Fibroblast of peridontal ligament (primary cell): ENCODE measurements around the gene TRERF1.
"Not testable (repeated sequence)": the region's sequence is repeated elsewhere in the genome, so short reads cannot be mapped to it uniquely, and the experiment has no call there.

Source experiments
- DNase-seq: peaks from one replicate; pipeline ENCODE4 v3.0.0-alpha.2; 2010; ENCODE audit errors: extremely low read depth

The TRERF1 gene

DNA sequence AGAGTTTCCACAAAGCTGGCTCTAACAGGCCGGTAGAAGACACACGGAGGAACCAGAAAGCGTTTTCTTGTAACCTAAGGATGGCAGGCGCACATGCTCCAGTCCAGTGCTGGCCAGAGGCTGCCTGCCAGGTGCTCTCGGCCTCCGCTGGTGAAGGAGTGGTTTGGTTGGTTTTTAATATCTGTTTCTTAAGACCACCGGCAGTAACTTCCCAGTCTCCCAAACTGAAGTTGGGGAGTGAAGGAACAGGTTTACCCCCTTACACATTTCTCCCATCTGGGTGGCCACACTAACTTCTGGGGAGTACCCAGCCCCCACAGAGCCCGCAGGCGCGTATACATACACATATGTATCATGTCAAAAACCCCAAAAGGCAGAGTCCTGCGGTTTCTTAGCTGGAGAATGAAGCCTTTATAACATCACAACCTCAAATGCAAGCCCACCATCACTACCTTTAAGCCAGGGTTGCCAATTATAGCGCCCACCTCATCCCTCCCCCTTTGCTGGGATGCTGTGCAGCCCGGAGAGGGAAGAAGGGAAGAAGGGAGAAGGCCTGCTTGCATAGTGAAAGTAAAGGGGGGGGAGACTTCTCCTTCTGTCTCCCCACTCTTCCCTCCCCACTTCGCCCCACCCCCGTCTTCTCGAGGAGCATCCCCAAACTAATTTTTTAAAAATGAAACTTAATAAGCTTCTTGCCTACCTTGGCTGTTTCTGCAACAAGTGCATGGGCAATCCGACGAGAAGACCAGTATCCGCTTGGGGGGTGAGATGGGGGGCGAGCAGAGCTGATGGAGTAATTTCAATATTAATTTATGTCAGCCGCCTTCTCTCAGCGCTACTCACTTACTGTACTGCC is 1.0 kb downstream of the TRERF1 start:
- peak; percentile 35 for DNase-seq

DNA sequence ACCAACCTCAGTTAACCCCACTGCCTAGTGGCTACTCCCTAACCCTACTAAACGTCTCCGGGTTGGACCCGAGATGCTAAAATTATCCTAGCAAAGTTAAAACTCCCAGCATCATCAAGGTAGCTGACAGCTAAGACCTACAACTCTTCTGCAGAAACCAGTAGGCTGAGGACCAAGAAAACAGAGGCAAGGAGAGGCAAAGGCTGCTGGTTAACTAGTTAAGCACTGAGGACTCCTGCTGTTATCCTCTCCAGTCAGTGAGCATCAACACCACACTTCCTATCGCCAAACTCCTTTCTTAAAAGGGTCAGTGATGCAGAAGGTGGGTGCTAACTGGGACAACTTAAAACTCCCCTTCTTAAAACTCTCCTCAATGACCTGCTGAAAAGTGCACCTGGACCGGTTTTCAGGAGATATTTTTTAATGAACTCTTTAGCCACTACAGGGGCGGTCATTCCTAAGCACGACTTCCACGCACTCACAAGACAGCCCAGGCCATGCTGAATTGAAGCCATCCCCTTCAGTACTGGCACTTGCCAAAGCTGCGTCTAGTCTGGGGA is 1.7 kb downstream of the TRERF1 start:
- peak; percentile 28 for DNase-seq

DNA sequence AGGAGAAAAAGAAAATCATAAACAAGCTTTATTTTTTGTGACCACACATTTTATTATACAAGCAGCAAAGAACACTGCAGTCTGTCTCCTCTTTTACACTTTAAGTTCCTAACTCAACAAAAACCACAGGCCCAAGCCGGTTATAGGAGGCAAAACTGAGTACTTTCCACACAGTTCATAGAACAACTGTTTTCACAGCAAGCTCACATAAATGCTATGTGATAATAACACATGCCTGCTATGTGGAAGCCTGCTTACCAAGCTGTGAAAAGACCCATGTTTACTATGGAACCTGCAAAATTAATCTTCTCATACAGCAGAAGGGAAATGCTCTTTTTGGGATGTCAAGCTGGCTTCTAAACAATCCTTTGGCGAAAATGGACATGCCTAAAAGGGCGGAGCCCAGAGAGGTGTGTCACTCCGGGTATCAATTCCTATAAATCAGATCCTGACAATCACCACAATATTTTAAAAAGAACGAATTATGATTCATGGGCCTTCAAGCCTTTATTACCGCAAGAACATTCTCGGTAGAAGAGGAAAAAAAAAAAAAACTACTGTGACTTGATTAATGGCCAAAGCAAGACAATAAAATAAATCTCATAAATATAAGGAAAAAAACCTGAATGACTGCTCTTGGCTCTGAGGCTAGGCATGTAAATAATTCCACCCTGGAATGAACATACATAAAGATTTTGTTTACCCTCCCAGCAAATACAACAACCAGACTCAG is 2.6 kb downstream of the TRERF1 start:
- no peak for DNase-seq

DNA sequence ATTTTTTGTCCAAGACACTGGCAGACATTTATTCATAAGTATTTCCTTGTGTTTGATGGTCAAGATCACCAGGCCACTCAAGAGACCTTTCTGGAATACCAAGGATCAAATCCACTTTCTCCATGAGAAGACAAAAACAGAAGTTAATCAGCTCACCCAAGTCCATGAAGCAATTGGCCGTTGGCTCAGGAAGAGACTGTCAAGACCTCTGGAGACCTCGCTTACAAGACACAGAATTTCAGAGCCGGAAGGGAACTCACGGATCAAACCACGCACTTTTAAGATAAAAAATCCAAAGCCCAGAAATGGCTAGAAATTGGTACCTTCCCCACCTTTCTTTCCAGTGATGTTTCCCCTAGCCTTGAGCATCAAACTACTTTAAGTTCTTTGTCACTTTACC is 3.3 kb downstream of the TRERF1 start:
- DNase-seq: no peak

DNA sequence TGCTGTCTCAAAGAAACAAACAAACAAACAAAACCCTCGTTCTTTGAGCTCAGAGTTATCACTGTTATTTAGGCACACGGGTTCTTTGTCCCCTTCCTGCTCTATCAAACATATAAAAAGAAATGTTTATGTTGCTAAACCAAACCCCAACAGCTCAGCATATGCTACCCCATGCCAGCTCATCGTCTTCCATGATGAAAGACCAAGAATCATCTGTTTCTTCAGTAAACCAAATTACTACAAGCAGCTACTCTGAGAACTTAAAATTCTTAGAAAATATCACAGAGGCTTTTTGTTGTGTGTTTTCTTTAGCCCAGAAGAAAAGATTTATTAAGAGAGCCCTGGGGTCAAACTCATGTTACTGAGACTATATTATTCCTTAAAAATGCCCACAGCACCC is 4.7 kb downstream of the TRERF1 start:
- DNase-seq: peak; percentile 34

DNA sequence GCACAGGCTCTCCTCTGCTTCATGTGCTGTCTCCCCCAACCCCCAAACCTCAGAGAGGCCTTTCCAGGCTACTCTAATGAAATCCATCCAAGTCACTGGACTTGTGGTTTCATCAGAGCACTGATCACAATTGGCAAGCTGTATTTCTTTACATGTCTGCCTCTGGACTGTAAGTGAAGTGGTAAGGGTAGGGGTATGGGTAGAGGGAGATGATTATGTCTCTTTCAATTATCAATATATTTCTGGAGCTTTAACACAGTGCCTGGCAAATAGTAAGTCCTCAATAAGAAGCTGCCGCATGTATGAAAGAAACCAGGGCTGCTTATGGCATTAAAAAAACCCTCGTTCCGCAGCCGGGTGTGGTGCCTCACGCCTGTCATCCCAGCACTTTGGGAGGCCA is 5.4 kb downstream of the TRERF1 start:
- peak; percentile 66 for DNase-seq

DNA sequence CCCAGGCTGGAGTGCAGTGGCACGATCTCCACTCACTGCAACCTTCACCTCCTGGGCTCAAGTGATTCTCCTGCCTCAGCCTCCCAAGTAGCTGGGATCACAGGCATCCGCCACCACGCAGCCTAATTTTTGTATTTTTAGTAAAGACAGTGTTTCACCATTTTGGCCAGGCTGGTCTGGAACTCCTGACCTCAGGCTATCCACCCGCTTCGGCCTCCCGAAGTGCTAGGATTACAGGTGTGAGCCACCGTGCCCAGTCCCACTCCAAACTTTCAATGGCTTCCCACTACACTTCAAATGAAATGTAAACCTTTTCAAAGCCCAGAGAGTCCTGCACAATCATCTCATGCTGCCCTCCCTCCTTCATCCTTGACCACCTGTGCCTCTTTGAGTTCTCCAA is 5.8 kb downstream of the TRERF1 start:
- DNase-seq: not testable (repeated sequence)

DNA sequence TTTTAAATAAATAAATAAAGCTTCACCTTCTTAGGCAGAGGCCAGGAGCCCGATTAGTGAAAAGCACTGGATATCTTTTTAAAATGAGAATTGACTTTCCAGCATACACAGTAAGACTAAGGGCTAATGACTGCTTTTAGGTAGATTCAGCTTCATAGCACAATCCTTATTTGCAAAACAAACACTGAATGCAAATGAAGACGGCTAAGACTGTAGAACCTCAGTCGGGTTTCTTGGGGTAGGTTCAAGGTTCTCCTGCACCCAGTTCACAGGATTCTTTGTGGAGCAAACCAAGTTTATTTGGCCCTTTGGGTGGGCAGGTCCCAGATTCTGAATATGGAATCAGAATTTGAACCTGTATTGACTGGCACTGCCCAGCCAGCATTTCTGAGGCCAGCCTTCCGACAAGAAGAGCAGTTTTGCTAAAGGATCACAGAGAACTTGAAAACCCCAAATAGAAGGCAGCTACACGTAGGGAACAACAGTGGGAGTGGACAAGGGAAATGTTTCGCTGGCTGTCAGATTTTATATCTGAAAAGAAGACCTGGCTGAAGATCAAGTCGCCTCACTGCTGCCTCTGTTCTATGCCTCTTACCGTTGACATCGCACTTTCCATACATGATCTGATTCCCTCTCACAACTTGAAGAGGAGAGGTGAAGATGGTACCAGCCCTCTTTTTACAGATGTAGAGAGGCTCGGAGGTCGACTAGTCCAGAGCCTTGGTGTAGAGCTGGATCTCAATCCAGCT is 8.2 kb downstream of the TRERF1 start:
- no peak for DNase-seq

DNA sequence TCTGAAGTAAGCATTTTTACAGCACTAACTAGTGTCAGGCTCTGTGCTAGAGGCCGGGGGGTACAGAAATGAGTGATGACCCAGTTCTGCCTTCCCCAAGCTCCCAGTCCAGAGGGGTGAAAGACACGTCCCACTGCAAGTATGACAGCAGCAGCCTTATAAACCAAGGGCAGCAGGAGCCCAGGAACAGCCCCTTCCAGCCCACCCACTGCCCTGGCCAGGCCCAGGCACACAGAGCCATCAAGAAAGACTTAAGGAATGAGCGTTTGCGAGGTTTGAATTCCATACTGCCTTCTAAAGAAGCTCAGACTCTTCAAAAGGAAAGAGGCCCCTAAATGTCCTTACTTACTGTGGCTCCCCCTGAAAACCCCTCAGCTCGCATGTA is 10.0 kb downstream of the TRERF1 start:
- no peak for DNase-seq

DNA sequence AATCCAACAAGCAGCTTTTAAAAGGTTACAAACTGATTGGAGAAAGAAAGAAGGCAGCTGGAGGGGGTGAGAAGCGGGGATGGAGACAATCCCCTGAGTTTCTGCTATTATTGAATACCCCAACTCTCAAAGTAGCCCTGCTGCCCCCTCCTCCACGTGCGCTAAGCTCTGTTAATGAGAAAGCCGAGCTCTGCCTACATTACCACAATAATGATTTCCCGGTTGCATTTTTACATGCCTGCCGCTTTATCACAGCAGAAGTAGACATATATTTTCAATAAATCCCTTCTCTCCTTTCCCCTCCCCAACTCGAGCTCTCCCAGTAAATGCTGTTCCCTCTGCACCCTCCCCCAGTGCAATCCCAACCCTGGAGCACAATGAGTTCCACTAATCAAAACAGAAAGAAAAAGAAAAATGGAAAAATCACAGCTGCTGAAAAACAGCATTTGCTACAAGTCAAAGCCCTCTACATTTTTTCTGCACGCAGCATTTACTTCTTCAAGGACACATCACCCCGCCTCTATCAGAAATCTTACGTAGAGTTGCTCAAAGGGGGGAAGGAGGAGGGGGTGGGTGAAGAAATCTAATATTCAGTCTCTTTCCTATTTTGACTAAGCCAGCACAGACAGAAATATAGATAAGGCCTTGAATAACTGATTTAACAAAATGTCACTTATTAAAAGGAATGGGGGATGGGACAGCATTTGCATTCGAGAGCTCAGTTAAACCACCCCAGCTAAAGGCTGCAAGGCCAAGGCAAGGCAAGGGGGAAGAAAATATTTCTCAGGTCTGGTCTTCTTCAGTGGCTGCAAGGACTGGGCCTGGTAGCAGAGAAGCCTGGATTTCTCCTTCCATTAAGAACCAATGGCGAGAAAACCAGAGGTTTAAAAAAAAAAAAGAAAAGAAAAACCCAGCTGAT is 10.7 kb downstream of the TRERF1 start:
- peak; percentile 76 for DNase-seq

DNA sequence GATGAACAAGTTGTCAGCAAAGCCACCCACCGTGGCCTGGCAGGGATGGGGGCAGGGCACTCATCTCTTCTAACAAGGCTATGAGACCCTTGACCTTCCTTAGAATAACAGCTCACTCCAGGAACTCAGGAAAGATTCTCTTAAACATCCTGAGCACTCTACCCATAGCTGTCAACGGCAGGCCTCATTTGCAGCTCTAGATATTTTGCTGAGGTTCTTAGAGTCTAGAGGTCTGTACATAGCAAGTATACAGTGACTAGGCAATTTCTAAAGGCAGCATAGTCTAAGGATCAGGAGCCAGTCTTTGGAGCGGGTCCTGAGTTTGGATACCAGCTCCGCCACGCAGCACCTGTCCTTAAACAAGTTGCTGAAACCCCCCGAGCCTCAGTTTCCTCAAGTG is 11.7 kb downstream of the TRERF1 start:
- DNase-seq: no peak

DNA sequence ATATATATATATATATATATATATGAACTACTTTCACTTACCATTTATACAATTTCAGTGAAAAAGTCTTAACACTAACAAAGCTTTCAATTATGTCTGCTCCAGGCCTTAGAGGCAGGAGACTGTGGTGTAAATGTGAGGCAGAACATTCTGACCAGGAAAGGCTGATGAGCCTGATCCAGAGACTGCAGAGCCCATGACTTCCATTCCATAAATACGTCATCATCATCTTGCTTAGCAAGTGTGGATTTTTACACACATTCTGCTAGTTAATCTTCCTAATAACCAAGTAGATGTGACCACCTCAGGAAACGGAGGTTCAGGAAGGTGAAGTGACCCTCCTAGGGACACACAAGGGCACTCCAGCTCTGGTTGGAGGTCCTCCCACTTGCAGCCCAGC is 14.9 kb downstream of the TRERF1 start:
- DNase-seq: no peak

DNA sequence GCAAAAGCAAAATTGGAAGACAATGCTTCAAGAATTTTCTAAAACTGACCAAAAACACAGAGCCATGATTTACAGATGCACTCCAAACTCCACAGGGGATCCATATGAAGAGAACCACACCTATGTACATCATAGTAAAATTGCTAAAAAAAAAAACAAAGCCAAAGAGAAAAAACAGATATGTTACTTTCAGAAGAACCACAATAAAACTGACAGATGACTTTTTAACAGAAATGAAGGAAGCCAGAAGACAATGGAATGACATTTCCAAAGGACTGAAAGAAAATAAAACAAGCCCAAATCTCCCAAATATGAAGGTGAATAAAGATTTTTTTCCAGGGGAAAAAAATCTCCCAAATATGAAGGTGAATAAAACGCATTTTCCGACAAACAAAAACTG is 17.5 kb downstream of the TRERF1 start:
- no peak for DNase-seq

DNA sequence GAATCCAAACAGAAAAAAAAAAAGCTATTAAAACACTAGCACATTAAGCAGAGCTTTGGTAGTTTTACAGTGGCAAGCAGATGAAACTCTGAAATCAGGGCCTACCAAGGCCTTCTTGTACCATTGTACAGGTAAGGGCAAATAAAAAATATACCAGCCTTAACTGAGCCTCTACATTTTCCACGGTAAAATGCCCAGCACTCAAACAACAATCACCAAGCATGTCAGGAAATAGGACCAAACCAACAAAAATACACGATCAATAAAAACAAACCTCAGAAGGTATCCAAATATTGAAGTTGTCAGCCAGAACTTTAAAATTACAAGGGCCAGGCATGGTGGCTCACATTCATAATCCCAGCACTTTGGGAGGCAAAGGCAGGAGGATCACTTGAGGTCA is 18.3 kb downstream of the TRERF1 start:
- DNase-seq: no peak

DNA sequence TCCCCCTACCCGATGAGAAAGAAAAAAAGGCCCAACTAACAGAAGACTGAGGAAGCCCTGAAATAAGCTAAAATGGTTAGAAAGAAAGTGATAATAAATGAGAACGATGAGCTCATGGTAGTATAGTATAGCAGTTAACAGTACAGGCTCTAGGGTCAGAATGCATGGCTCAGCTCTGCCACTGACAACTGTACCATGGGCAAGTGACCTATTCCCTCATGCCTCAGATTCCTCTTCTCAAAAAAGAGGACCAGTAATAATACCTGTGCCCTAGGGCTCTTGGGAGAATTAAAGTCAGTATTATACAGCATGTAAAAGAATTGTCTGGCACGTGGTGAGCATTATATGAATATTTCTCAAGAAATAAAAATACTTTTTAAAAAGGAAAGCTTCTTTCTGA is 19.8 kb downstream of the TRERF1 start:
- DNase-seq: no peak

DNA sequence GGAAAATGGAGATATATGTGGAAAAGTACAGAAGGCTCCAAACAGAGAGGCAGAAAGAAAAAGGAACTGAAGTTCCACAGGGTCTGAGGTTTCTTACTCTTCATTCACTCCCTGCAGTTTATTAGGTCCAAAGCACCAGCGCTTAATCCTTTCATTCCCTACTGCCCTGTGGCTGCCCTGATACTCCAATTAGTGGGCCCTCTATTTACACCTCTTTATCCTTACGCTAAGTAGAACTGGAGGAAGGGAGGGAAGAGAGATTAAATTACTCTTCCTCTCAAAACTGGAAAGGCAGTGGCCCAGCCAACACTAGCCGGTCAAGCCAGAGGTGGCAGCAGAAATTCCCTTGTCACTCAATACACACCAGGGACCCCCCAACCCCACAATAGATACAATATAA is 20.4 kb downstream of the TRERF1 start:
- no peak for DNase-seq

DNA sequence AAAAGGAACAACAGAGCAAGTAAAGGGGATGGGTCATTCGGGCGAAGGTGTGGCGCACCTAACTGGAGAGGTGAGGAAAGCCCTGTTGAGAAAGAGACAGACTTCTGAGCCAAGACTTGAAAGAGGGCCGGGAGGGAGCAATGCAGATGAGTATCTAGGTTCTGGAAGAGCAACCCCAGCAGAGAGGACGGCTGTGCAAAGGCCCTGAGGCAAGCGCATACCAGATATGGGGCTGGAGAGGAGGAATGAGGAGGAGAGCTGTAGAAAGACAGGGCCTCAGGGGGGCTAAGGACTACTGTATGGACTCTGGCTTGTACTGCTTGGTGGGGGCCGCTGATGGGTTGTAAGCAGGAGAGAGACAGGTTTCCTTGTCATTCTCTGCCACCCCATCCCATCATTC is 21.9 kb downstream of the TRERF1 start:
- no peak for DNase-seq

DNA sequence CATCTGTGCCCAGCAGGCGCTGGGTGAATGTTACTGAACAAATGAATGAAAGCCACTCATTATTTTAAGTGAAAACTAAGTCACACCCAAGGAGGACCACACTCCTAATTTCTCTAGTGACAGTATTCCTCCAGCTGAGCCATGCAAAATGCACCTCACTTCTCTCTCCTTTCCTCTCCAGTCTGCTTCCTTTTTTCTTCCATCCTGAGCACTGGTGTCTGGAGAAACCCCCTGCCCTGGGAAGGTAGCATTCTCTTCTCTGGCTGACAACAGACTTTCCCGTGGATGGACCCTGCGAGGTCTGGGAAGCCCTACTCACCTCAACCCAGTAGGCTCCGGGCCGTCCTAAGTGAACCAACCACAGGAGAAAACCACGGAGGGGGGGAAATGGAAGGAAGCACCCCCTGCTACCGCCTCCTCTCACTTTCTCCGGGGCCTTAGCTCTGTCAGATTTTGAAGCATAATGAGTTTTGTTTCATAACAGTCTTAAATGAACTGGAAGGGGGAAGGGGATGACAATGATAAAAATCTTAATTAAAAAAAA is 22.6 kb downstream of the TRERF1 start:
- DNase-seq: no peak

DNA sequence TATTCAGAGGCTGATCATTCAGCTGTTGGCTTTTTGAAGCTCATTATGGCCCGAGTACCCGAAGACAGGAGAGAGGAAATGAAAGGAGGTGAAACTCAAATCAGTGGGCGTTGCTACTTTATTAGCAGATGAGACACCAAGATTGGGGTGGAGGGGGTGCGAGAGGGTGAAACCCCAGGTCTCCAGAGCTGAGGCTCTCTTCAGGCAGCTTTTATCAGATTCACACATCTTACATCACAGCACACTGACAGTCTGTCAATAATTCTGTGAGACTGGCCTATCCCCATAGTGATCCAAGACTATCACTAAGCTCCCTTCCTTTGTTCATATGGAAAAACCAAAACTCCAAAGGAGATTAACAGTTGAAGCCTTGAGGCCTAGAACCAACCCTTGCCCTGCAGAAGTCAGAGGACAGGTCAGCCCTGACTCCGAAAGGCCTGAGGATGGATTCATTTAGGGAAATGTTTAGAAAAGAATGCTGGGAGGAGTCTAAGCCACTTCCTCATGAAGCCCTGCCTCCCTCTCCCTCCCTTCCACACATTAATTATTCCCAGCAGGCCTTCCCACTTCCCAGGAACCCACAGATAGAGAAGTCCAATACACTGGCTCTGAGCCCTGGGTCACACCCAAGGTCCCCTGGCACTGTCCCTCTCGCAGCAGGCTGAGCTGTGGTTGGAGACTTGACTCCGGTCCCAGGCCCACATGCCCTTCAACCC is 23.2 kb downstream of the TRERF1 start:
- peak; percentile 80 for DNase-seq

DNA sequence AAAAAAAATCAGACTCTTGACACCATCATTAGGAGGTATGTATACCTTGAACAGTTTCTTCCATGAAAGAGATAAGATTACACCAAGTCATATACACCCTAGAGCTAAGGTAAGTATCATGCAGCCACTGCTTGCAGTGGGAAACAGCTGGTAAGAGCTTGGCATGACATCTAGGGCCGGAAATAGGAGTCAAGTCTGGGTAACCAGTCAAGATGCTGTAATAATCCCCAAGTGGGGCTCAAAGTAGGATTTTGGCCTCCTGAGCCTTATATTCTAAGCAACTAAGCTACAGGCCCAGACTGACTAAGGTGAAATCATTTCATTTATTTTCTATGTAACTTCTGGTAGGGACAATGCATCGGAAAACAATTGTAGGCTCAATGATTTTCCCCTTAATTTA is 23.9 kb downstream of the TRERF1 start:
- no peak for DNase-seq
